Astrocyte of the spinal cord (primary cell): ENCODE data around the gene MAP4K5.
A peak's percentile ranks its signal among the peaks of the same experiment; 100 is the strongest.

Experiments used
- DNase-seq: peaks from one replicate; pipeline ENCODE4 v3.0.0; 2011; ENCODE audit warnings: low read depth, low spot score
- H3K4me3 ChIP-seq: 2 replicates; pipeline ENCODE4 v1.5.1; 2011; ENCODE audit warnings: low read depth, mild to moderate bottlenecking, low read length, moderate library complexity
- in situ Hi-C: cut with HindIII; loops from 2 replicates; pipeline ENCODE4 v1.10.0; 2017; ENCODE audit warnings: low sequenced_read_pairs
- TF ChIP-seq, protein P1 (sequence below): IDR thresholded peaks from 2 replicates; pipeline ENCODE4 v1.5.1; 2012; ENCODE audit warnings: low read depth, mild to moderate bottlenecking, low read length, inconsistent platforms

Gene MAP4K5

DNA sequence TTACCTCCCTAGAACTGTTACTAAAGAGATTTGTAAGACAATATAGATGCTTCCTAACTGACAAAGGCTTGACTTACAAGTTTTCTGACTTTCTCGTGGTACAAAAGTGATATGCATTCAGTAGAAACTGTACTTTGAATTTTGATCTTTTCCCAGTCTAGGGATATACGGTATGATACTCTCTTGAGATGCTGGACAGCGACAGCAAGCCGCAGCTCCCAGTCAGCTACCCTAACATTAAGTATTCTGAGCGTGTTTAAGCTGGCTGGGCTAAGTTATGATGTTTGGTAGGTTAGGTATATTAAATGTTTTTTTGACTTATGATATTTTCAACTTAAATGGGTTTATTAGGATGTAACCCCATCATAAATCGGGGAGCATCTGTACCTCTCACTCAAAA is 80.5 kb downstream of the MAP4K5 start:
- in situ Hi-C loops: no loop called here
- no peak for DNase-seq
- H3K4me3 ChIP-seq: no peak overlapping the region
- TF ChIP-seq, protein P1, sequence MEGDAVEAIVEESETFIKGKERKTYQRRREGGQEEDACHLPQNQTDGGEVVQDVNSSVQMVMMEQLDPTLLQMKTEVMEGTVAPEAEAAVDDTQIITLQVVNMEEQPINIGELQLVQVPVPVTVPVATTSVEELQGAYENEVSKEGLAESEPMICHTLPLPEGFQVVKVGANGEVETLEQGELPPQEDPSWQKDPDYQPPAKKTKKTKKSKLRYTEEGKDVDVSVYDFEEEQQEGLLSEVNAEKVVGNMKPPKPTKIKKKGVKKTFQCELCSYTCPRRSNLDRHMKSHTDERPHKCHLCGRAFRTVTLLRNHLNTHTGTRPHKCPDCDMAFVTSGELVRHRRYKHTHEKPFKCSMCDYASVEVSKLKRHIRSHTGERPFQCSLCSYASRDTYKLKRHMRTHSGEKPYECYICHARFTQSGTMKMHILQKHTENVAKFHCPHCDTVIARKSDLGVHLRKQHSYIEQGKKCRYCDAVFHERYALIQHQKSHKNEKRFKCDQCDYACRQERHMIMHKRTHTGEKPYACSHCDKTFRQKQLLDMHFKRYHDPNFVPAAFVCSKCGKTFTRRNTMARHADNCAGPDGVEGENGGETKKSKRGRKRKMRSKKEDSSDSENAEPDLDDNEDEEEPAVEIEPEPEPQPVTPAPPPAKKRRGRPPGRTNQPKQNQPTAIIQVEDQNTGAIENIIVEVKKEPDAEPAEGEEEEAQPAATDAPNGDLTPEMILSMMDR: no peak

DNA sequence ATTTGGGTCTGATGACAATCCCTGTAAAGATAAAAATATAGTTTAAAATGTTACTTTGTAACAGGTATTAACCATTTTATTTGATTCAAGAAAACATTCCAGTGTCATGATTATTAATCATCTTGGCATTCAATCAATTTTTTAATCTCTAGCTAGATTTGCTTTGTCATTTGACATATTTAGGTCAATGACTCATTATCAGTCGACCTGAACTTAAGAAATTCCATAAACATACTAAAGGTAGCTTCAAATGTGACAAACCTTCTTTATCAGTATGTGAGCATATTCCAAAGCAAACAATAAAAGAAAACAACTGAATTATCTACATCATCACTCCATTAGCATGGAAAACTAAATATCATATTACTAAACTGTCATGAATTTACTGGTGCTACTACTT is 84.9 kb downstream of the MAP4K5 start:
- H3K4me3 ChIP-seq: no peak overlapping the region
- in situ Hi-C loops: no loop called here
- no peak for DNase-seq
- TF ChIP-seq, protein P1: no peak

DNA sequence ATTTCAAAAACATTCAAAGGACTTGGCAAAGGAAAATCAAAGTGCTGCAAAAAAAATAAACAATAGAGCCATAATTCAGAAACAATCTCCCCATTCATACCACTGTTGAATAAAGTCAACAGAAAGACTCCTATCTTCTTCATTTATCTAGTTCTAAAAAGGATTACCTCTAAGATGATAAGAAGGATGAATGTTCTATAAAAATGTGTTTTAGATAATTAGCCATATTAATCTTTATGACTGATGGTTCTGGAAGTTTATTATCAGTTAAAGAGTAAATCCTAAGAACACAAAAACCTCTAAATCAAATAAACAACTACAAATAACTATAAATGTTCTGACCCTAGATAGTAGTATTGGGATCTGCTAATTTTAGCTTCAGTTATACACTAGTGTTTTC is 97.8 kb downstream of the MAP4K5 start:
- no peak overlapping the region for H3K4me3 ChIP-seq
- DNase-seq: no peak
- in situ Hi-C loops: no loop called here
- TF ChIP-seq, protein P1: no peak

DNA sequence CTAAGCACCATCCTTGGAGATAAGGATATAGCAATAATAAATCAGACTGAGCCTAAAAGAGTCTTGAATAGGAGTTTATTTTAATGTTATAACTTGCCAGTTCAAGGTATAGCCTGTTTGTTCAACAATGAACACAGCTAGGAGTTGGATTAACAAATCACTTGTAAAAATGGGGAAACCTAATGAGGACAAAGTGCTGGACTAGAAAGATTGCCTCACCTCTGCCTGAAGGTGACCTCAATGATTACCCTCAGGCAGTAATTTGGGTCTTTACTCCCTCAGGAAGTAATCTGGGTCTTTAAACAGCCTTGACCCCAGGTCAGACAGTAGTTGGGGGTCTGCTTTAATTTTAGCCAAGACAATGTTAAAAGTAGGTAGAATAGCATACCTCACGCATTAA is 100.2 kb downstream of the MAP4K5 start:
- TF ChIP-seq, protein P1: no peak
- no peak for DNase-seq
- H3K4me3 ChIP-seq: no peak overlapping the region
- in situ Hi-C loops: no loop called here

DNA sequence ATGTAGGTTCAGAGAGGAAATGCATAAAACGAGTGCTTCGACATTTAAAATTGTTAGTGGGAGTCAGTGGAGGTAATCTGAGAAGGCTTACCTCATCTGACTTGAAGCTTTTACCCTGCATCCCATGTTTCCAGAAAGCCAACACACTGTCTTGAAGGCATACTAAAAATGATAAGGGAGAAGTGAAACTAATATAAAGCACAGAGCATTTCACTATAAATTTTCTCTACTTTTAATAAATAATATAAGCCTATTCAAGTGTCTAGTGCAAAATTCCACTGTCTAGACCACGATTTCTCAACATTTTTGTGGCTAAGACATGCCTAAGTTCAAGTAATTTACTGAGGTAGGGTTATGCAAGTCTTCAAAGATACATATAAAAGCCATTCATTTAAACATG is 106.6 kb downstream of the MAP4K5 start:
- in situ Hi-C loops: no loop called here
- peak; percentile 72 for DNase-seq
- TF ChIP-seq, protein P1: no peak
- no peak overlapping the region for H3K4me3 ChIP-seq

DNA sequence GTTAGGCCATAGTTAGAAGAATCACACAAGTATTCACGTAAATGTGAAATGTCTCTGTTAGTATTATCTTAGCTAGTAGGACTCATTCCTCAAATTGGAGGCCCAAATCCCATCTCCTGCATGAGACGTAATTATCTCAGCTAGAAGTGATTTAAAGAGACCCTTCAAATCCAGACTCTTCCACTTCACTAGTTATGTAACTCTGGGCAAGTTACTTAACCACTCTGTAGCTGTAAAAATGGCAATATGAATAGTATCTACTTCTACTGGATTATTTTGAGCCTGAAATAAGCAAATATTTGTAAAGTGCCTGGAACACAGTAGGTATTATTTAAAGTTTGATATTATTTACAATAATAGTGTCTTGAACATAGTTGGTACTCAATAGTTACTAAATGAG is 107.3 kb downstream of the MAP4K5 start:
- TF ChIP-seq, protein P1: no peak
- no peak overlapping the region for H3K4me3 ChIP-seq
- DNase-seq: no peak
- in situ Hi-C loops: no loop called here

DNA sequence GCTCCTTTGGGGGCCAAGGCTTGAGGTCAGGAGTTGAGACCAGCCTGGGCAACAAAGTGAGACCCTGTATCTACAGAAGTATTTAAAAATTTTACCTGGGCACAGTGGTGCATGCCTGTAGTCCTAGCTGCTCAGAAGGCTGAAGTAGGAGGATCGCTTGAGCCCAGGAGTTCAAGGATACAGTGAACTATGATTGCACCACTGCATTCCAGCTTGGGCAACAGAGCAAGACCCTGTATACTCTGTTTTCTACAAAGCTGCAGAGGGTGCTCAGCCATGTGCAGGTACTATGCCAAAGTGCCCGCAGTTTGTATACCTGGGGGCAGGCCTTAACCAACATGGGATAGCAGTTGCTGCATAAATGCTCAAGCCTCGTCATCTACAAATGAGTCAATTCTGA is 108.8 kb downstream of the MAP4K5 start:
- TF ChIP-seq, protein P1: no peak
- H3K4me3 ChIP-seq: no peak overlapping the region
- no peak for DNase-seq
- in situ Hi-C loops: no loop called here
